ENCODE results near the gene ZNF281. TPM values are rescaled to one million over a fixed set of nuclear protein-coding genes. Genes with fewer than 3 reads are reported as not detected.

The ZNF281 gene
- total RNA-seq, 1 experiment from 2014 or later, result 23.3 TPM

DNA sequence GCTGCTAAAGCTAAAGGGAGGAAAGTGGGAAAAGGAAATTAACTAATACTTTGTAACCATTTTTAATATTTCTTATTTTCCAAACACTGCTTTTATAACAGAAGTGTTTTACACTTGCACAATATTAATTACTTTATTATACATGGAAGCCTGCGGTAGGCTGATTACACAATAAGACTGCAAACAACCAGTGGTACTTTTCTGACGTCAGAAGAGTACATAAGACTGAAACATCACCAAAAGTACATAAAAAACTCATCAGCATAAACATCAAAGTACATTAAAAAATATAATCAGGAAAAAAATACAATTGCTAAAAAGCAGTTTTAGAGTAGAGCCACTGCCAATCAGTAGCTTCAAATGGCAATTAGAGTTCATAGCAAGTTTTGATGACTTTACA lies 4.6 kb downstream of the ZNF281 start:
- no TSS peak for BruUV-seq (replicated peaks)
- Histone ChIP-seq H3K9me3 (ENCODE audit: control insufficient read depth in 1 of 2, insufficient read depth in 1 of 2, low read depth in 1 of 2, low read length in 2 of 2) (no peaks in the 10 kb centered on the region), H3K4me2 (ENCODE audit: low read length) (no peak overlapping the region), H3K9me2 (ENCODE audit: insufficient read depth) (no peaks in the 10 kb centered on the region), H3K79me2 (ENCODE audit: insufficient read depth, low read length) (peaks cover 68% of the 10 kb centered on the region), H3K36me3 (ENCODE audit: control insufficient read depth in 1 of 2, insufficient read depth in 2 of 2, low read length in 2 of 2) (peaks cover 7 to 31% of the 10 kb centered on the region in 2 experiments; a peak in 2 of 4 replicates), H4K20me1 (ENCODE audit: insufficient read depth) (no peaks in the 10 kb centered on the region; the same call in 1 of the 2 replicates), H3K9ac (ENCODE audit: low read length) (no peak overlapping the region), H3K4me3 (replicated peaks in 1 of 2; ENCODE audit: low read depth in 1 of 2, low read length in 2 of 2) (no peak overlapping the region), H3K27me3 (ENCODE audit: insufficient read depth, low read length) (no peaks in the 10 kb centered on the region), H3K27ac (ENCODE audit: low read depth, low read length) (no peak overlapping the region), H3K4me1 (ENCODE audit: control insufficient read depth in 1 of 2, insufficient read depth in 2 of 2, low read length in 2 of 2) (peaks cover 3 to 9% of the 10 kb centered on the region in 2 experiments; a peak in 3 of 4 replicates), H2AFZ (ENCODE audit: low read depth, low read length, poor library complexity, severe bottlenecking) (no peak overlapping the region)
- ChIA-PET CTCF (no interaction called here), POLR2A (no interaction called here), RAD21 (ENCODE audit: low non-redundant PET in 1 of 2, low total read pairs in 2 of 2, uncharacterized antibody in 2 of 2, unreplicated experiment in 2 of 2) (no interaction called here)
- intact Hi-C loops (cut with micrococcal nuclease), result no loop called here
- ATAC-seq (no peak), DNase-seq (ENCODE audit: low read depth, low spot score) (no peak)
- TF ChIP-seq CBX3 (IDR thresholded peaks at IDR 0.05; ENCODE audit: low read depth) (no peak), EGR1 (IDR thresholded peaks at IDR 0.05; ENCODE audit: low read depth) (no peak), SP1 (IDR thresholded peaks at IDR 0.05; ENCODE audit: low read depth) (no peak), RAD21 (IDR thresholded peaks at IDR 0.05; ENCODE audit: low read depth) (no peak), POLR2AphosphoS5 (IDR thresholded peaks at IDR 0.05; ENCODE audit: low read depth, low read length) (no peak), SRF (IDR thresholded peaks at IDR 0.05; ENCODE audit: low read depth) (no peak), ELF1 (IDR thresholded peaks at IDR 0.05; ENCODE audit: borderline replicate concordance, low read depth) (no peak), TCF7L2 (IDR thresholded peaks at IDR 0.05; ENCODE audit: borderline replicate concordance, extremely low read depth, insufficient read depth, insufficient read length) (no peak), FOSL1 (IDR thresholded peaks at IDR 0.05; ENCODE audit: low read depth) (no peak), EZH2 (IDR thresholded peaks at IDR 0.05) (no peak)
- TF ChIP-seq, protein P1, sequence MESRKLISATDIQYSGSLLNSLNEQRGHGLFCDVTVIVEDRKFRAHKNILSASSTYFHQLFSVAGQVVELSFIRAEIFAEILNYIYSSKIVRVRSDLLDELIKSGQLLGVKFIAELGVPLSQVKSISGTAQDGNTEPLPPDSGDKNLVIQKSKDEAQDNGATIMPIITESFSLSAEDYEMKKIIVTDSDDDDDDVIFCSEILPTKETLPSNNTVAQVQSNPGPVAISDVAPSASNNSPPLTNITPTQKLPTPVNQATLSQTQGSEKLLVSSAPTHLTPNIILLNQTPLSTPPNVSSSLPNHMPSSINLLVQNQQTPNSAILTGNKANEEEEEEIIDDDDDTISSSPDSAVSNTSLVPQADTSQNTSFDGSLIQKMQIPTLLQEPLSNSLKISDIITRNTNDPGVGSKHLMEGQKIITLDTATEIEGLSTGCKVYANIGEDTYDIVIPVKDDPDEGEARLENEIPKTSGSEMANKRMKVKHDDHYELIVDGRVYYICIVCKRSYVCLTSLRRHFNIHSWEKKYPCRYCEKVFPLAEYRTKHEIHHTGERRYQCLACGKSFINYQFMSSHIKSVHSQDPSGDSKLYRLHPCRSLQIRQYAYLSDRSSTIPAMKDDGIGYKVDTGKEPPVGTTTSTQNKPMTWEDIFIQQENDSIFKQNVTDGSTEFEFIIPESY (IDR thresholded peaks at IDR 0.05; ENCODE audit: extremely low read depth, insufficient replicate concordance, low read length), result no peak
- TF ChIP-seq, protein P2, sequence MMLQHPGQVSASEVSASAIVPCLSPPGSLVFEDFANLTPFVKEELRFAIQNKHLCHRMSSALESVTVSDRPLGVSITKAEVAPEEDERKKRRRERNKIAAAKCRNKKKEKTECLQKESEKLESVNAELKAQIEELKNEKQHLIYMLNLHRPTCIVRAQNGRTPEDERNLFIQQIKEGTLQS (IDR thresholded peaks at IDR 0.05), result no peak
- TF ChIP-seq, protein P3, sequence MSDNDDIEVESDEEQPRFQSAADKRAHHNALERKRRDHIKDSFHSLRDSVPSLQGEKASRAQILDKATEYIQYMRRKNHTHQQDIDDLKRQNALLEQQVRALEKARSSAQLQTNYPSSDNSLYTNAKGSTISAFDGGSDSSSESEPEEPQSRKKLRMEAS (IDR thresholded peaks at IDR 0.05), result no peak

Data from HCT116 (cell line).